HEK293 (cell line): ENCODE results near the gene SPTLC1.
A peak's percentile ranks its signal among the peaks of the same experiment; 100 is the strongest.

Experiments used
- INSM2 ChIP-seq: fragments of 450-650 bp; formaldehyde crosslinking; IDR thresholded peaks from 2 replicates; pipeline ENCODE4 v1.5.1; 2016; ENCODE audit warnings: missing biosample characterization, missing genetic modification characterization
- KLF1 ChIP-seq: fragments of 450-650 bp; formaldehyde crosslinking; IDR thresholded peaks from 2 replicates; pipeline ENCODE4 v1.5.1; 2016; ENCODE audit warnings: missing biosample characterization, missing genetic modification characterization
- KLF9 ChIP-seq: fragments of 450-650 bp; formaldehyde crosslinking; IDR thresholded peaks from 2 replicates; pipeline ENCODE4 v1.5.1; 2016; ENCODE audit warnings: missing biosample characterization, missing genetic modification characterization, low read depth
- YY1 ChIP-seq: fragments of 450-650 bp; formaldehyde crosslinking; IDR thresholded peaks from 2 replicates; pipeline ENCODE4 v1.5.1; 2018; ENCODE audit warnings: missing biosample characterization, missing genetic modification characterization
- ZBTB1 ChIP-seq: fragments of 450-650 bp; formaldehyde crosslinking; IDR thresholded peaks from 2 replicates; pipeline ENCODE4 v1.5.1; 2016; ENCODE audit warnings: missing biosample characterization, missing genetic modification characterization
- ZBTB10 ChIP-seq: fragments of 450-650 bp; formaldehyde crosslinking; IDR thresholded peaks from 2 replicates; pipeline ENCODE4 v1.5.1; 2016; ENCODE audit warnings: missing biosample characterization, missing genetic modification characterization
- ZBTB11 ChIP-seq: fragments of 450-650 bp; formaldehyde crosslinking; conservative IDR thresholded peaks from 2 replicates; pipeline ENCODE4 v1.5.1; 2016; ENCODE audit warnings: low read depth, missing biosample characterization, missing genetic modification characterization
- ZEB2 ChIP-seq: fragments of 450-650 bp; formaldehyde crosslinking; IDR thresholded peaks from 2 replicates; pipeline ENCODE4 v1.5.1; 2016; ENCODE audit warnings: missing biosample characterization, missing genetic modification characterization
- ZNF148 ChIP-seq: fragments of 450-650 bp; formaldehyde crosslinking; IDR thresholded peaks from 2 replicates; pipeline ENCODE4 v1.5.0; 2017; ENCODE audit warnings: missing biosample characterization, missing genetic modification characterization, borderline replicate concordance
- ZNF18 ChIP-seq: fragments of 450-650 bp; formaldehyde crosslinking; IDR thresholded peaks from 2 replicates; pipeline ENCODE4 v1.5.1; 2016; ENCODE audit warnings: missing biosample characterization, missing genetic modification characterization
- ZNF223 ChIP-seq: fragments of 450-650 bp; formaldehyde crosslinking; IDR thresholded peaks from 2 replicates; pipeline ENCODE4 v1.5.1; 2016; ENCODE audit warnings: missing biosample characterization, missing genetic modification characterization
- ZNF37A ChIP-seq: fragments of 450-650 bp; IDR thresholded peaks from 2 replicates; pipeline ENCODE4 v1.5.1; 2018; ENCODE audit warnings: missing biosample characterization, missing genetic modification characterization
- ZNF501 ChIP-seq: fragments of 450-650 bp; formaldehyde crosslinking; IDR thresholded peaks from 2 replicates; pipeline ENCODE4 v1.5.1; 2016; ENCODE audit warnings: missing biosample characterization, missing genetic modification characterization
- ZNF513 ChIP-seq: fragments of 450-650 bp; IDR thresholded peaks from 2 replicates; pipeline ENCODE4 v1.5.1; 2018; ENCODE audit warnings: missing biosample characterization, missing genetic modification characterization
- ZNF596 ChIP-seq: fragments of 450-650 bp; IDR thresholded peaks from 2 replicates; pipeline ENCODE4 v1.5.0; 2018; ENCODE audit warnings: missing biosample characterization, mild to moderate bottlenecking, missing genetic modification characterization, moderate library complexity
- ZNF639 ChIP-seq: fragments of 450-650 bp; formaldehyde crosslinking; IDR thresholded peaks from 2 replicates; pipeline ENCODE4 v1.5.1; 2016; ENCODE audit warnings: missing biosample characterization, missing genetic modification characterization
- ZNF692 ChIP-seq: fragments of 450-650 bp; formaldehyde crosslinking; IDR thresholded peaks from 2 replicates; pipeline ENCODE4 v1.5.1; 2016; ENCODE audit warnings: missing biosample characterization, missing genetic modification characterization
- ZNF701 ChIP-seq: fragments of 450-650 bp; formaldehyde crosslinking; IDR thresholded peaks from 2 replicates; pipeline ENCODE4 v1.5.1; 2016; ENCODE audit warnings: missing biosample characterization, missing genetic modification characterization
- ZSCAN5A ChIP-seq: fragments of 450-650 bp; formaldehyde crosslinking; IDR thresholded peaks from 2 replicates; pipeline ENCODE4 v1.5.1; 2016; ENCODE audit warnings: missing biosample characterization, missing genetic modification characterization

Gene SPTLC1

GRCh38 chr9:92115071-92115858 is at the start of gene SPTLC1 (continued):
- TF ChIP-seq ZBTB10 (tag by site-specific recombination) (no peak), ZNF596 (tag by site-specific recombination) (no peak), ZNF701 (tag by site-specific recombination) (no peak), ZNF148 (tag by site-specific recombination) (no peak), KLF1 (peak; percentile 58), ZNF513 (tag by site-specific recombination) (no peak), KLF9 (peak; percentile 85), INSM2 (tag by site-specific recombination) (no peak), ZNF692 (tag by site-specific recombination) (no peak), ZNF223 (tag by site-specific recombination) (no peak), ZNF18 (tag by site-specific recombination) (no peak), YY1 (tag by site-specific recombination) (peak; percentile 87), ZEB2 (peak; percentile 35; the same call in 1 of the 2 replicates), ZNF37A (tag by site-specific recombination) (no peak), ZBTB11 (tag by site-specific recombination) (peak; percentile 61), ZBTB1 (tag by site-specific recombination) (no peak), ZNF639 (peak; percentile 58; the same call in 1 of the 2 replicates), ZNF501 (tag by site-specific recombination) (0 out of 2 replicates have a peak, but pooled peaks have one; percentile 56), ZSCAN5A (tag by site-specific recombination) (no peak)
